Neural progenitor cell (in vitro differentiated cells): ENCODE data around the gene NEU3.
"Not testable (repeated sequence)": the region's sequence is repeated elsewhere in the genome, so short reads cannot be mapped to it uniquely, and the experiment has no call there.

Experiments
- EZH2 ChIP-seq: fragments of 200-600 bp; sonication (generic); IDR thresholded peaks from 2 replicates; pipeline ENCODE4 v1.6.1; 2017; ENCODE audit warnings: antibody characterized with exemption, mild to moderate bottlenecking, moderate library complexity
- EZH2phosphoT487 ChIP-seq: fragments of 200-600 bp; sonication (generic); IDR thresholded peaks from 2 replicates; pipeline ENCODE4 v1.6.1; 2017; ENCODE audit warnings: antibody characterized with exemption
- TF ChIP-seq, protein P1 (sequence below): fragments of 200-600 bp; sonication (generic); IDR thresholded peaks from 2 replicates; pipeline ENCODE4 v1.5.1; 2017; ENCODE audit warnings: antibody characterized with exemption, mild to moderate bottlenecking

DNA sequence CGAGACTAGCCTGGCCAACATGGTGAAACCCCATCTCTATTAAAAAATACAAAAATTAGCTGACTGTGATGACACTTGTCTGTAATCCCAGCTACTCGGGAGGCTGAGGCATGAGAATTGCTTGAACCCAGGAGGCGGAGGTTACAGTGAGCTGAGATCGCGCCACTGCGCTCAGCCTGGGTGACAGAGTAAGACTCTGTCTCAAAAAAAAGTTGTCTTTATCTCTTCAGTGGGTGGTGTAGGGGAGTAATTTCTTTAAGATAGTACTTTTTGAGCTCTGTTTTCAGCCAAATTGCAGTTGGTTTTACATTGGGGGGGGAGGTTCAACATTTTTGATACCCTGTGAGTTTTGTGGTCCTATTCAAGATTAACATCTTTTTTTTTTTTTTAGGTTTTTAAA, 28.6 kb upstream of the NEU3 start:
- TF ChIP-seq, protein P1, sequence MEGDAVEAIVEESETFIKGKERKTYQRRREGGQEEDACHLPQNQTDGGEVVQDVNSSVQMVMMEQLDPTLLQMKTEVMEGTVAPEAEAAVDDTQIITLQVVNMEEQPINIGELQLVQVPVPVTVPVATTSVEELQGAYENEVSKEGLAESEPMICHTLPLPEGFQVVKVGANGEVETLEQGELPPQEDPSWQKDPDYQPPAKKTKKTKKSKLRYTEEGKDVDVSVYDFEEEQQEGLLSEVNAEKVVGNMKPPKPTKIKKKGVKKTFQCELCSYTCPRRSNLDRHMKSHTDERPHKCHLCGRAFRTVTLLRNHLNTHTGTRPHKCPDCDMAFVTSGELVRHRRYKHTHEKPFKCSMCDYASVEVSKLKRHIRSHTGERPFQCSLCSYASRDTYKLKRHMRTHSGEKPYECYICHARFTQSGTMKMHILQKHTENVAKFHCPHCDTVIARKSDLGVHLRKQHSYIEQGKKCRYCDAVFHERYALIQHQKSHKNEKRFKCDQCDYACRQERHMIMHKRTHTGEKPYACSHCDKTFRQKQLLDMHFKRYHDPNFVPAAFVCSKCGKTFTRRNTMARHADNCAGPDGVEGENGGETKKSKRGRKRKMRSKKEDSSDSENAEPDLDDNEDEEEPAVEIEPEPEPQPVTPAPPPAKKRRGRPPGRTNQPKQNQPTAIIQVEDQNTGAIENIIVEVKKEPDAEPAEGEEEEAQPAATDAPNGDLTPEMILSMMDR = not testable (repeated sequence)
- TF ChIP-seq EZH2, EZH2phosphoT487: not testable (repeated sequence)
